ENCODE data around the gene SMIM35.

Gene SMIM35

DNA sequence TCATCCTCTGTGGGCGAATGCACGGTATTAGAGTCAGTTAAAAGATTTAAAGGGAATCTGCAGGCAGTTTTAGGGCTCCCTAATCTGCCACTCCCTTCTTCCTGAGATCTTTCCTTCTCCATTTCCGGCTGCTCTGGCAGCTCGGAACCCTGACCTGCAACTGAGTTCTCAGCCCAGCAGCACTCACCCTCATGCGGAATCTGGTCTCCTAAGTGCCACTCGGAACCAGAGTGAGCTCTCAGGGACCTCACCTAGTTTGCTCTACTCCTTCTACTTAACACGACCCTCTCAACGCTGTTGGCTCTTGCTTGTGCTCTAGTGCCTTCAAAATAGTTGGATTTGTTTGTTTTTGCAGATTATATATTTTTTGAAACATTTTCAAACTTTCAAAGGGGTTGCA lies 119.9 kb downstream of the SMIM35 start:
- DNase-seq (ENCODE audit: low read depth in 2 of 2, low spot score in 1 of 2), result no peak

DNA sequence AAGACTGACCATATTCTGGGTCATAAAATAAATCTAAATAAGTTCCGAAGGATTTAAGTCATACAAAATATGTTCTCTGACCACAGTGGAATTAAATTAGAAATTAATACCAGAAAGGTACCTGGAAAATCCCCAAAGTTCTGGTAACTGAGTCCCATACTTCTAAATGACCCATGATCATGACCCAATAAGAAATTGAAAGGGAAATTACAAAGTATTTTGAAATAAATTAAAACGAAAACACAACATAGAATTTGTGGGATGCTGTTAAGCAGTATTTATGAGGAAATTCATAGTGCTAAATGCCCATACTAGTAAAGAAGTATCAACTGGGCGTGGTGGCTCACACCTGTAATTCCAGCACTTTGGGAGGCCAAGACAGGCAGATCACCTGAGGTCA lies 123.9 kb downstream of the SMIM35 start:
- no peak for DNase-seq (ENCODE audit: low read depth in 2 of 2, low spot score in 1 of 2)

DNA sequence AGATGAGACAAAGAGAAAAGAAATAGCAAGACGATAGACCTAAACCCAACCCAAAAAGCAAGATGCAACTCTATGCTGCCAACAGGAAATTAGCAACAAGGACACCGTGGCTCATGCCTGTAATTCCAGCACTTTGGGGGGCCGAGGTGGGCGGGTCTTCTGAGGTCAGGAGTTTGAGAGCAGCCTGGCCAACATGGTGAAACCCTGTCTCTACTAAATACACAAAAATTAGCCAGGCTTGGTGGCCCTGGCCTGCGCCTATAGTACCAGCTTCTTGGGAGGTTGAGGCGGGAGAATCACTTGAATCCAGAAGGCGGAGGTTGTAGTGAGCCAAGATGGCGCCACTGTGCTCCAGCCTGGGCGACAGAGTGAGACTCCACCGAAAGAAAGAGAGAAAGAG lies 124.9 kb downstream of the SMIM35 start:
- no peak for DNase-seq (ENCODE audit: low read depth in 2 of 2, low spot score in 1 of 2)

DNA sequence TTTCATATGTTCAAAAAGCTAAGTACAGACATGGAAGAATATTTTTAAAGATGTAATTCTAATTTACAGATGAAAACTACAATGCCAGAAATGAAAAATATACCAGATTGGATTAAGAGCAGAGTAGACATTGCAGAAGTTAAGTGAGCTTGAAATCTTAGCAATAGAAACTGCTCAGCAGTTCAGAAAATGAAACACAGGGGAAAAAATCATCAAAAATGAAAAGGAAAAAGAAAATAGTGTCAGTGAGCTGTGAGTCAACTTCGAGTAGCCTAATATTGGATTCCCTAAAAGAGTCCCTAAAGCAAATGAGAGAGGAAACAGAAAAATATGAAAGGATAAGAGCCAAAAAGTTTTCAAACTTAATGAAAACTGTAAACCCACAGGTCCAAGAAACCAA lies 126.4 kb downstream of the SMIM35 start:
- no peak for DNase-seq (ENCODE audit: low read depth in 2 of 2, low spot score in 1 of 2)

DNA sequence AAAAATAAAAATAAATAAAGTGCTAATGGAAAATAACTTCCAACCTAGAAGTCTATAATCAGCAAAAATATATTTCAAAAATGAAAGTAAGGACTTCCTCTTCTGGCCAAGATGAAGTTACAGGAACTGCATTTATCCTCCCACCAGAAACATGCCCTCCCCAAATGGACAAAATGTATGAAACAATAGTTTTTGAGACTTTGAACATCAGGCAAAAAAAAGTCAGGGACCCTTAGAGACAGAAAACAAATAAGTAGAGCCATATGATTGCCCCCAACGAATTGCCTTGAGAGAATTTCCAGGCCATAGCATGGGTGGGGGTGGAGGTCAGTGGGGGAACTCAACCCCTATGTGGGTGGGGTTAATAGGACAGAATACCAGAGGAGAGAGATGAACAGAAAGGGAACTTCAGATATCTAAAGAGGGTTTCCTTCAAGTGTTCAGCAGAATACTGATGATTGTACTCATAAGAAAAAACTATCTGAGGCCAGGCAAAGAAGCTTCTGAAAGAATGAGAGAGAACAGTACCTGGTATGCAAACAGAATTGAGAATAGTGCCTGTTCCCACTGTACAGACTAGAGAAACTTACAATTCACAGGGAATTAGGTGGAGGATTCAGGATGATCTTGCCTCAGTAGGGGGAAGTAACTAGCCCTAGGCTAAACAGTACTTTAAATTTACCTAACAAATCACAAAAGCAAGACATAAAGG lies 127.2 kb downstream of the SMIM35 start:
- no peak for DNase-seq (ENCODE audit: low read depth in 2 of 2, low spot score in 1 of 2)

DNA sequence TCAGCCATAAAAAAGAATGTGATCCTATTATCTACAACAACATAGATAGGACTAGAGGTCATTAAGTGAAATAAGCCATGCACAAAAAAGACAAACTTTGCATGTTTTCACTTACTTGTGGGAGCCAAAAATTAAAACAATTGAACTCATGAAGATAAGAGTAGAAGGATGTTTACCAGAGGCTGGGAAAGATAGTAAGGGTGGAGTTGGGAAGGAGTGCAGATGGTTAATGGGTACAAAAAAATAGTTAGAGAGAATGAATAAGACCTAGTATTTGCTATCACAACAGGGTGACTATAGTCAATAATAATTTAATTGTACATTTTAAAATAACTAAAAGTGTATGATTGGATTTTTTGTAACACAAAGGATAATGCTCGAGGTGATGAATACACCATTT lies 127.8 kb downstream of the SMIM35 start:
- no peak for DNase-seq (ENCODE audit: low read depth in 2 of 2, low spot score in 1 of 2)
